Glutamatergic neuron (in vitro differentiated cells): ENCODE data around the gene COL28A1. TPM values are rescaled to one million over a fixed set of nuclear protein-coding genes. Genes with fewer than 3 reads are reported as not detected.
"Not testable (repeated sequence)": the region's sequence is repeated elsewhere in the genome, so short reads cannot be mapped to it uniquely, and the experiment has no call there.

ENCODE experiments used
- DNase-seq: peaks from one replicate; pipeline ENCODE4 v3.0.0; 2022
- H3K27ac Mint-ChIP-seq: one replicate; pipeline ENCODE4 v1.8.0; 2020; ENCODE audit warnings: mild to moderate bottlenecking, mixed read lengths, inconsistent platforms; ENCODE audit not compliant: unreplicated experiment
- H3K27me3 Mint-ChIP-seq: one replicate; pipeline ENCODE4 v1.8.0; 2020; ENCODE audit warnings: mild to moderate bottlenecking, moderate library complexity, mixed read lengths, inconsistent platforms; ENCODE audit not compliant: unreplicated experiment
- H3K36me3 Mint-ChIP-seq: one replicate; pipeline ENCODE4 v1.8.0; 2020; ENCODE audit warnings: mild to moderate bottlenecking, mixed read lengths, inconsistent platforms; ENCODE audit not compliant: unreplicated experiment
- H3K4me1 Mint-ChIP-seq: one replicate; pipeline ENCODE4 v1.8.0; 2020; ENCODE audit warnings: mild to moderate bottlenecking, low read depth, mixed read lengths, inconsistent platforms; ENCODE audit not compliant: unreplicated experiment
- H3K4me3 Mint-ChIP-seq: one replicate; pipeline ENCODE4 v1.8.0; 2020; ENCODE audit warnings: mild to moderate bottlenecking, mixed read lengths, inconsistent platforms; ENCODE audit not compliant: unreplicated experiment
- H3K9me3 Mint-ChIP-seq: one replicate; pipeline ENCODE4 v1.8.0; 2020; ENCODE audit warnings: mild to moderate bottlenecking, moderate library complexity, mixed read lengths, inconsistent platforms; ENCODE audit not compliant: unreplicated experiment
- CTCF ChIP-seq: fragments of 200-600 bp; sonication (generic); IDR thresholded peaks from one replicate; pipeline ENCODE4 v1.5.0; 2021; ENCODE audit not compliant: partially characterized antibody, unreplicated experiment
- total RNA-seq: library from RNA; stranded (reverse); fragmentation: NEBNext Ultra II Directional; extraction: Animal tissue kit (Norgen Biotek cat#: 25700); gene quantifications from one replicate; pipeline ENCODE4 v1.2.1, GENCODE V29; 2021; ENCODE audit not compliant: unreplicated experiment

COL28A1 gene
- total RNA-seq, 1 donor from 2014 or later = 0.39 TPM

- no peak overlapping the region for H3K4me3 Mint-ChIP-seq
- no peak overlapping the region for H3K27ac Mint-ChIP-seq
- DNase-seq = no peak
- H3K9me3 Mint-ChIP-seq = no peaks in the 10 kb centered on the region
- H3K4me1 Mint-ChIP-seq = no peaks in the 10 kb centered on the region
- no peak for TF ChIP-seq CTCF
- H3K36me3 Mint-ChIP-seq = no peaks in the 10 kb centered on the region
- no peaks in the 10 kb centered on the region for H3K27me3 Mint-ChIP-seq
Observed at GRCh38 chr7:7484072-7484471, 51.6 kb downstream of the COL28A1 start.

DNA sequence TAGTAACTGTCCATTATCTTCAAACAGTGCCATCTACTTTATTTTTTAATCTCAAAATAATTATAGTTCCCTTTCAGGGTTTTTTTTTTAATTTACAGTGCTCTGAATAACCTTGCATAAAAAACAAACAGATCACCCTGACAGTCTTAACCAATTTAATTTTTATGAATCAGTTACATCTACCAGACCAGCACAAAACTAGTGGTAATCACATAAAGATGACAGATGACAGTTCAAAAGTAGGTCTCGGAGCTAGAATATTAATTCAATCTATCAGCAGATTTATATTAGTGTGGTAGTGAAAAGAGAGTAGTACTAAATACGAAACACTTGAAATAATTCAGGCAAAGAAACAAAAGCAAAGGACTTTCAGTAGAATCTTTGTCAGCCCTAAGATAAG, 53.9 kb downstream of the COL28A1 start:
- DNase-seq = no peak
- Mint-ChIP-seq H3K27me3 (no peaks in the 10 kb centered on the region), H3K27ac (no peak overlapping the region), H3K4me3 (no peak overlapping the region), H3K9me3 (no peaks in the 10 kb centered on the region), H3K36me3 (no peaks in the 10 kb centered on the region), H3K4me1 (no peaks in the 10 kb centered on the region)
- TF ChIP-seq CTCF = no peak

- Mint-ChIP-seq H3K36me3 (no peaks in the 10 kb centered on the region), H3K27ac (no peak overlapping the region), H3K4me1 (no peaks in the 10 kb centered on the region), H3K9me3 (no peaks in the 10 kb centered on the region), H3K4me3 (no peak overlapping the region), H3K27me3 (no peaks in the 10 kb centered on the region)
- no peak for TF ChIP-seq CTCF
- no peak for DNase-seq
Observed at GRCh38 chr7:7479275-7479805, 56.3 kb downstream of the COL28A1 start.

DNA sequence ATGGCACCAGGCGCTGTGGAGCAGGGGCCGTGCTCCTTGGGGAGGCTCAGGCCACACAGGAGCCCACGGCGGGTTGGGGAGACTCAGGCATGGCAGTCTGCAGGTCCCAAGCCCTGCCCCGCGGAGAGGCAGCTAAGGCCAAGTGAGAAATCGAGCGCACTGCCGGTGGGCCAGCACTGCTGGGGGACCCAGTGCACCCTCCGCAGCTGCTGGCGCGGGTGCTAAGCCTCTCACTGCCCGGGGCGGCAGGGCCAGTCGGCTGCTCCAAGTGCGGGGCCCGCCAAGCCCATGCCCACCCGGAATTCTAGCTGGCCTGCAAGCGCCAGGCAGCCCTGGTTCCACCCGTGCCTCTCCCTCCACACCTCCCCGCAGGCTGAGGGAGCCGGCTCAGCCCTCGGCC, 57.1 kb downstream of the COL28A1 start:
- no peak overlapping the region for H3K4me3 Mint-ChIP-seq
- H3K4me1 Mint-ChIP-seq = no peaks in the 10 kb centered on the region
- H3K9me3 Mint-ChIP-seq = no peaks in the 10 kb centered on the region
- no peak for DNase-seq
- H3K36me3 Mint-ChIP-seq = no peaks in the 10 kb centered on the region
- H3K27ac Mint-ChIP-seq = no peak overlapping the region
- no peaks in the 10 kb centered on the region for H3K27me3 Mint-ChIP-seq
- TF ChIP-seq CTCF = no peak

GRCh38 chr7:7477641-7478040, 58.0 kb downstream of the COL28A1 start:
- not testable (repeated sequence) for H3K36me3 Mint-ChIP-seq, DNase-seq, H3K27ac Mint-ChIP-seq, H3K27me3 Mint-ChIP-seq, H3K4me1 Mint-ChIP-seq, H3K9me3 Mint-ChIP-seq, H3K4me3 Mint-ChIP-seq

DNA sequence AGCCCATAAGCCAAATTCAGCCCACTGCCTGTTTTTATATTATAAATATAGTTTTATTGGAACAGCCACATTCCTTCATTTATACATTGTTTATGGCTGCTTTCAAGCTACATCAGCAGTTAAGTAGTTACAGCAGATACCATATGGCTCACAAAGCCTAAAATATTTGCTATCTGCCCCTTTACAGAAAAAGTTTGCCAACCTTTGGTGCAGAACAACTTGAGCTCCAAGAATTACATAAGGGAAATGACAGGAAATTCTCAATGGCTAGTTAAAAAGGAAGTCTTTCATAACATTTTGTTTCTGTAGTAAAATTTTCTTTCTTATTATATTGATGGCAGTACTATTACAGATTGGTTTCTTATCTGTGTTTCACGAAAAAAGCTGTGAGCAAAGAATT, 59.3 kb downstream of the COL28A1 start:
- no peak for DNase-seq
- no peaks in the 10 kb centered on the region for H3K9me3 Mint-ChIP-seq
- H3K4me3 Mint-ChIP-seq = no peak overlapping the region

More for the DNA sequence above, 59.3 kb downstream of the COL28A1 start:
- Mint-ChIP-seq H3K27me3 (peaks cover under 1% of the 10 kb centered on the region), H3K27ac (no peak overlapping the region), H3K36me3 (no peaks in the 10 kb centered on the region), H3K4me1 (no peaks in the 10 kb centered on the region)
- TF ChIP-seq CTCF = no peak
